ENCODE measurements around the gene DIPK1A.
"Not testable (repeated sequence)": the region's sequence is repeated elsewhere in the genome, so short reads cannot be mapped to it uniquely, and the experiment has no call there.

DIPK1A gene

GRCh38 chr1:92980732-92981647 lies 19.7 kb upstream of the DIPK1A start:
- no peak for TF ChIP-seq CTCF (IDR thresholded peaks at IDR 0.05; ENCODE audit: low read depth, low read length)
- no peak overlapping the region for H3K27ac ChIP-seq
- H3K36me3 ChIP-seq = no peaks in the 10 kb centered on the region
- no peaks in the 10 kb centered on the region for H3K27me3 ChIP-seq (ENCODE audit: insufficient read depth, low read depth, severe bottlenecking)
- no peak overlapping the region for H3K4me3 ChIP-seq (ENCODE audit: low read depth, low read length)
- H3K9me3 ChIP-seq (ENCODE audit: severe bottlenecking) = no peaks in the 10 kb centered on the region
- no peak for DNase-seq

GRCh38 chr1:92975551-92976232 lies 14.4 kb upstream of the DIPK1A start:
- H3K27me3 ChIP-seq (ENCODE audit: insufficient read depth, low read depth, severe bottlenecking) = no peaks in the 10 kb centered on the region
- no peak for TF ChIP-seq CTCF (IDR thresholded peaks at IDR 0.05; ENCODE audit: low read depth, low read length)
- no peak overlapping the region for H3K4me3 ChIP-seq (ENCODE audit: low read depth, low read length)
- no peak for DNase-seq
- H3K36me3 ChIP-seq = no peaks in the 10 kb centered on the region
- H3K27ac ChIP-seq = no peak overlapping the region
- no peaks in the 10 kb centered on the region for H3K9me3 ChIP-seq (ENCODE audit: severe bottlenecking)

GRCh38 chr1:92974112-92974511 lies 12.8 kb upstream of the DIPK1A start:
- DNase-seq, H3K27ac ChIP-seq: not testable (repeated sequence)

GRCh38 chr1:92973203-92973897 lies 12.1 kb upstream of the DIPK1A start:
- no peak for DNase-seq
- Histone ChIP-seq H3K27ac (no peak overlapping the region), H3K36me3 (no peaks in the 10 kb centered on the region), H3K9me3 (ENCODE audit: severe bottlenecking) (no peaks in the 10 kb centered on the region), H3K27me3 (ENCODE audit: insufficient read depth, low read depth, severe bottlenecking) (no peaks in the 10 kb centered on the region), H3K4me3 (ENCODE audit: low read depth, low read length) (no peak overlapping the region)
- no peak for TF ChIP-seq CTCF (IDR thresholded peaks at IDR 0.05; ENCODE audit: low read depth, low read length)

More at GRCh38 chr1:92974112-92974511, 12.8 kb upstream of the DIPK1A start:
- not testable (repeated sequence) for H3K4me3 ChIP-seq (ENCODE audit: low read depth, low read length); H3K9me3 ChIP-seq (ENCODE audit: severe bottlenecking); H3K36me3 ChIP-seq; H3K27me3 ChIP-seq (ENCODE audit: insufficient read depth, low read depth, severe bottlenecking)

- no peaks in the 10 kb centered on the region for H3K36me3 ChIP-seq
- no peaks in the 10 kb centered on the region for H3K27me3 ChIP-seq (ENCODE audit: insufficient read depth, low read depth, severe bottlenecking)
- H3K27ac ChIP-seq = no peak overlapping the region
- no peak for DNase-seq
- TF ChIP-seq CTCF (IDR thresholded peaks at IDR 0.05; ENCODE audit: low read depth, low read length) = no peak
- no peaks in the 10 kb centered on the region for H3K9me3 ChIP-seq (ENCODE audit: severe bottlenecking)
- no peak overlapping the region for H3K4me3 ChIP-seq (ENCODE audit: low read depth, low read length)
Observed at GRCh38 chr1:92972409-92973129, 11.3 kb upstream of the DIPK1A start.

GRCh38 chr1:92971932-92972331 lies 10.7 kb upstream of the DIPK1A start:
- not testable (repeated sequence) for H3K36me3 ChIP-seq; H3K27ac ChIP-seq; DNase-seq; H3K9me3 ChIP-seq (ENCODE audit: severe bottlenecking); H3K4me3 ChIP-seq (ENCODE audit: low read depth, low read length); H3K27me3 ChIP-seq (ENCODE audit: insufficient read depth, low read depth, severe bottlenecking)
